Neural progenitor cell (in vitro differentiated cells): ENCODE results near the gene CHRD. TPM values are rescaled to one million over a fixed set of nuclear protein-coding genes. Genes with fewer than 3 reads are reported as not detected.

Source experiments
- DNase-seq: peaks from one replicate; pipeline ENCODE4 v3.0.0-alpha.2; 2016; ENCODE audit warnings: low spot score
- H2AFZ ChIP-seq: fragments of 200-600 bp; sonication (generic); replicated peaks from 2 replicates; pipeline ENCODE4 v1.6.1; 2016; ENCODE audit warnings: antibody characterized with exemption
- H3F3A ChIP-seq: fragments of 200-600 bp; sonication (generic); 2 replicates; pipeline ENCODE4 v1.6.1; 2016; ENCODE audit warnings: antibody characterized with exemption, low read depth
- H3K27ac ChIP-seq: fragments of 200-600 bp; sonication (generic); 2 replicates; pipeline ENCODE4 v1.5.1; 2016; ENCODE audit warnings: mild to moderate bottlenecking
- H3K27me3 ChIP-seq: fragments of 200-600 bp; sonication (generic); 2 replicates; pipeline ENCODE4 v1.6.1; 2016; ENCODE audit warnings: mild to moderate bottlenecking, moderate library complexity
- H3K36me3 ChIP-seq: fragments of 200-600 bp; sonication (generic); 2 replicates; pipeline ENCODE4 v1.5.1; 2016
- H3K4me1 ChIP-seq: fragments of 200-600 bp; sonication (generic); 2 replicates; pipeline ENCODE4 v1.6.1; 2016; ENCODE audit warnings: mixed run types
- H3K4me2 ChIP-seq: fragments of 200-600 bp; sonication (generic); 2 replicates; pipeline ENCODE4 v1.6.1; 2016
- H3K4me3 ChIP-seq: fragments of 200-600 bp; sonication (generic); 2 replicates; pipeline ENCODE4 v1.5.1; 2016
- H3K79me2 ChIP-seq: fragments of 200-600 bp; sonication (generic); 2 replicates; pipeline ENCODE4 v1.6.1; 2016; ENCODE audit warnings: low read depth
- H3K9ac ChIP-seq: fragments of 200-600 bp; sonication (generic); 2 replicates; pipeline ENCODE4 v1.6.1; 2016
- H3K9me3 ChIP-seq: fragments of 200-600 bp; sonication (generic); 2 replicates; pipeline ENCODE4 v1.5.1; 2016; ENCODE audit warnings: low read depth
- H4K20me1 ChIP-seq: fragments of 200-600 bp; sonication (generic); 2 replicates; pipeline ENCODE4 v1.6.1; 2016; ENCODE audit warnings: low read depth
- H3K27ac Mint-ChIP-seq: 3 replicates; pipeline ENCODE4 v1.8.0; 2021; ENCODE audit warnings: mixed read lengths
- H3K27me3 Mint-ChIP-seq: 2 replicates; pipeline ENCODE4 v1.8.0; 2022; ENCODE audit warnings: low read depth, mild to moderate bottlenecking, inconsistent platforms, moderate library complexity, mixed read lengths; ENCODE audit not compliant: insufficient read depth
- H3K36me3 Mint-ChIP-seq: 3 replicates; pipeline ENCODE4 v1.8.0; 2021; ENCODE audit warnings: mixed read lengths
- H3K4me1 Mint-ChIP-seq: 3 replicates; pipeline ENCODE4 v1.8.0; 2021; ENCODE audit warnings: mixed read lengths
- H3K4me3 Mint-ChIP-seq: 3 replicates; pipeline ENCODE4 v1.8.0; 2021; ENCODE audit warnings: mild to moderate bottlenecking, moderate library complexity, mixed read lengths
- H3K9me3 Mint-ChIP-seq: 3 replicates; pipeline ENCODE4 v1.8.0; 2020; ENCODE audit warnings: mixed read lengths
- CTCF ChIP-seq: fragments of 200-600 bp; sonication (generic); IDR thresholded peaks from 2 replicates; pipeline ENCODE4 v1.5.1; 2017; ENCODE audit warnings: antibody characterized with exemption, mild to moderate bottlenecking
- EZH2 ChIP-seq: fragments of 200-600 bp; sonication (generic); IDR thresholded peaks from 2 replicates; pipeline ENCODE4 v1.6.1; 2017; ENCODE audit warnings: antibody characterized with exemption, mild to moderate bottlenecking, moderate library complexity
- EZH2phosphoT487 ChIP-seq: fragments of 200-600 bp; sonication (generic); IDR thresholded peaks from 2 replicates; pipeline ENCODE4 v1.6.1; 2017; ENCODE audit warnings: antibody characterized with exemption
- total RNA-seq: library from RNA; depleted of rRNA; stranded (reverse); fragments of >200 nt; gene quantifications from 2 replicates; pipeline ENCODE4 v1.2.3, GENCODE V29; 2015; ENCODE audit warnings: low replicate concordance

CHRD gene
- total RNA-seq, 1 donor from 2014 or later = 2.3 TPM

DNA sequence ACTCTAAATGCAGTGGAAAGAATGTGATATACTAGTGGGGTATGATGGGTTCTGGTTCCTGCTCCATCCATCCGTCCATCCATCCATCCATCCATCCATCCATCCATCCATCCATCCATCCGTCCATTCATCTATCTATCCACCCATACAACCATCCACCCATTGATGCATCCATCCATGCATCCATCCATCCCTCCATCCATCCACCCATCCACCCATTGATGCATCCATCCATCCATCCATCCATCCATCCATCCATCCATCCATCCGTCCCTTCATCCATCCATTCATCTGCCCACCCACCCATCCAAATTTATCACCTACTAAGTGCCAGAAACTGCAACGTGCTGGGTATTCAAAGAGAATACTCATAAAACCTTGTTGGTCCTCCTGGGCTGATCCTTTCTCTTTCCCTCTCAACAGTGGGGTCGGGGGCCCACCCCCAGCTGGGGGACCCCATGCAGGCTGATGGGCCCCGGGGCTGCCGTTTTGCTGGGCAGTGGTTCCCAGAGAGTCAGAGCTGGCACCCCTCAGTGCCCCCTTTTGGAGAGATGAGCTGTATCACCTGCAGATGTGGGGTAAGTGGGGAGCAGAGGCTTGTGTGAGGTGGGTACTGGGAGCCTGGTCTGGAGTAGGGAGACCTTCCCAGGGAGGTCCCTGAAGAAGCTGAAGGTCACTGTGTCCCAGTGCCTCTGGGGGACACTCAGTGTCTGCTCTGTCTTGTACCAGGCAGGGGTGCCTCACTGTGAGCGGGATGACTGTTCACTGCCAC is 8.5 kb downstream of the CHRD start:
- H3K36me3 Mint-ChIP-seq = no peaks in the 10 kb centered on the region
- no peak for DNase-seq
- peak overlapping the region; percentile 9 for H3K4me3 Mint-ChIP-seq
- H3K27ac Mint-ChIP-seq = peak overlapping the region; percentile 44
- no peaks in the 10 kb centered on the region for H3K4me1 ChIP-seq
- H3K36me3 ChIP-seq = no peaks in the 10 kb centered on the region
- no peaks in the 10 kb centered on the region for H3K9me3 ChIP-seq
- no peak overlapping the region for H3K9ac ChIP-seq
- H3K27me3 ChIP-seq = peaks cover under 1% of the 10 kb centered on the region
- H3K9me3 Mint-ChIP-seq = peaks cover 3% of the 10 kb centered on the region
- peaks cover 2% of the 10 kb centered on the region for H3K4me1 Mint-ChIP-seq
- H4K20me1 ChIP-seq = no peaks in the 10 kb centered on the region
- no peak overlapping the region for H3K4me3 ChIP-seq
- peaks cover 28% of the 10 kb centered on the region for H3K27me3 Mint-ChIP-seq
- no peaks in the 10 kb centered on the region for H3K79me2 ChIP-seq
- no peak overlapping the region for H3K4me2 ChIP-seq
- no peak overlapping the region for H2AFZ ChIP-seq
- TF ChIP-seq CTCF (no peak), EZH2 (no peak), EZH2phosphoT487 (no peak)
- H3K27ac ChIP-seq = no peak overlapping the region
- H3F3A ChIP-seq = no peaks in the 10 kb centered on the region

DNA sequence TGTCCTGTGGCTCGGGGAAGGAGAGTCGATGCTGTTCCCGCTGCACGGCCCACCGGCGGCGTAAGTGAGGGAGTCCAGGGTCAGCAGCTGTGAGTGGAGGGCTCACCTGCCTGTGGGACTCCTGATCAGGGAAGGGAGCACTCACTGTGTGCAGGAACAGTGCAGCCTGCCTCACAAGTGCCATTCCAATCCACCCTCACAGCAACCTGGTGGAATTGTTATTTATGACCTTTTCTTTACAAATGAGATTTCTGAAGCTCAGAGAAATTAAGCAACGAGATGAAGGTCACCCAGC is 9.0 kb downstream of the CHRD start:
- Histone ChIP-seq H3K27ac (no peak overlapping the region), H3K4me1 (no peaks in the 10 kb centered on the region), H3K27me3 (no peaks in the 10 kb centered on the region), H3F3A (no peaks in the 10 kb centered on the region), H4K20me1 (no peaks in the 10 kb centered on the region), H3K4me2 (no peak overlapping the region), H3K4me3 (no peak overlapping the region), H3K9me3 (no peaks in the 10 kb centered on the region), H3K9ac (no peak overlapping the region), H3K36me3 (no peaks in the 10 kb centered on the region), H2AFZ (no peak overlapping the region), H3K79me2 (no peaks in the 10 kb centered on the region)
- Mint-ChIP-seq H3K27me3 (peaks cover 28% of the 10 kb centered on the region), H3K9me3 (peaks cover 3% of the 10 kb centered on the region), H3K27ac (no peak overlapping the region), H3K4me1 (peaks cover 2% of the 10 kb centered on the region), H3K36me3 (no peaks in the 10 kb centered on the region), H3K4me3 (no peak overlapping the region)
- TF ChIP-seq CTCF (no peak), EZH2 (no peak), EZH2phosphoT487 (no peak)
- DNase-seq = no peak

GRCh38 chr3:184389384-184389783 is 9.5 kb downstream of the CHRD start:
- Mint-ChIP-seq H3K27me3 (peaks cover 22% of the 10 kb centered on the region), H3K36me3 (no peaks in the 10 kb centered on the region), H3K27ac (no peak overlapping the region), H3K4me1 (peaks cover 2% of the 10 kb centered on the region), H3K4me3 (no peak overlapping the region), H3K9me3 (peaks cover 3% of the 10 kb centered on the region)
- H3K9ac ChIP-seq = no peak overlapping the region
- no peaks in the 10 kb centered on the region for H3K4me1 ChIP-seq
- TF ChIP-seq EZH2phosphoT487 = no peak
- no peak for TF ChIP-seq EZH2
- no peak for TF ChIP-seq CTCF
- H3K79me2 ChIP-seq = no peaks in the 10 kb centered on the region
- H3K9me3 ChIP-seq = no peaks in the 10 kb centered on the region
- H2AFZ ChIP-seq = no peak overlapping the region
- H3F3A ChIP-seq = no peaks in the 10 kb centered on the region
- H3K27ac ChIP-seq = no peak overlapping the region
- no peaks in the 10 kb centered on the region for H3K36me3 ChIP-seq
- no peak overlapping the region for H3K4me3 ChIP-seq
- H3K4me2 ChIP-seq = no peak overlapping the region
- no peak for DNase-seq
- no peaks in the 10 kb centered on the region for H3K27me3 ChIP-seq
- H4K20me1 ChIP-seq = no peaks in the 10 kb centered on the region
